K562 (cell line): ENCODE data around the gene CLP1. TPM values are rescaled to one million over a fixed set of nuclear protein-coding genes. Genes with fewer than 3 reads are reported as not detected.

Experiments
- BCOR ChIP-seq: fragments of 450-650 bp; IDR thresholded peaks from 2 replicates; pipeline ENCODE4 v1.6.1; 2016
- CBX8 ChIP-seq: fragments of 200-600 bp; sonication (generic); IDR thresholded peaks from 2 replicates; pipeline ENCODE4 v1.6.1; 2012; ENCODE audit warnings: borderline replicate concordance, mixed run types, low read depth, mild to moderate bottlenecking, moderate library complexity, mixed read lengths, low read length, control low read depth, inconsistent platforms; ENCODE audit not compliant: poor library complexity, severe bottlenecking; ENCODE audit errors: extremely low read depth
- EP400 ChIP-seq: fragments of 450-650 bp; IDR thresholded peaks from 2 replicates; pipeline ENCODE4 v1.6.1; 2017; ENCODE audit warnings: antibody characterized with exemption, mild to moderate bottlenecking, moderate library complexity
- FIP1L1 ChIP-seq: fragments of 200-400 bp; formaldehyde crosslinking; IDR thresholded peaks from 2 replicates; pipeline ENCODE4 v1.6.1; 2018; ENCODE audit warnings: mild to moderate bottlenecking, low read depth, low read length; ENCODE audit not compliant: poor library complexity, severe bottlenecking
- MIER1 ChIP-seq: fragments of 450-650 bp; IDR thresholded peaks from 2 replicates; pipeline ENCODE4 v1.6.1; 2016; ENCODE audit warnings: antibody characterized with exemption, mild to moderate bottlenecking, low read depth
- NR1H2 ChIP-seq: sonication (generic); formaldehyde crosslinking; IDR thresholded peaks from 2 replicates; pipeline ENCODE4 v1.4.0; 2020; ENCODE audit warnings: mild to moderate bottlenecking, missing genetic modification reagents
- SMAD2 ChIP-seq: fragments of 150-350 bp; IDR thresholded peaks from 2 replicates; pipeline ENCODE4 v1.6.1; 2014; ENCODE audit warnings: low read depth, mild to moderate bottlenecking, low read length
- STAT5A ChIP-seq: IDR thresholded peaks from 2 replicates; pipeline ENCODE4 v1.6.1; 2012; ENCODE audit warnings: low read length, inconsistent platforms, borderline replicate concordance
- U2AF1 ChIP-seq: fragments of 200-400 bp; formaldehyde crosslinking; optimal IDR thresholded peaks from 2 replicates; pipeline ENCODE3; 2017; ENCODE audit warnings: mild to moderate bottlenecking, low read depth, low read length, moderate library complexity
- ZBTB1 ChIP-seq: sonication (generic); formaldehyde crosslinking; IDR thresholded peaks from 2 replicates; pipeline ENCODE4 v1.8.1; 2023; ENCODE audit warnings: missing genetic modification reagents, low read depth, mild to moderate bottlenecking, borderline replicate concordance
- polyA plus RNA-seq, 8 experiments: library from polyadenylated mRNA; depleted of rRNA in 4 of 8; stranded (reverse) in 5 of 8; unstranded in 3 of 8; fragments of >200 nt; fragmentation: Nextera tagmentation in 2 of 8; fragmentation: Illumina TruSeq in 1 of 8; extraction: Ambion mirVana in 2 of 8; extraction: Trizol in 1 of 8; gene quantifications; 2 replicates each; pipeline versions ENCODE4 v1.2.1 to v1.2.3, GENCODE V29; 2011 to 2014; ENCODE audit warnings: inconsistent platforms in 1 of 8, missing spikeins in 1 of 8
- total RNA-seq, 7 experiments: library from RNA; depleted of rRNA in 6 of 7; stranded (reverse); fragments of >200 nt in 6 of 7; fragmentation: Illumina TruSeq in 2 of 7; extraction: Trizol in 2 of 7; gene quantifications; 2 replicates each; pipeline versions ENCODE4 v1.2.1 to v1.2.3, GENCODE V29; 2011 to 2021; ENCODE audit warnings: low replicate concordance in 1 of 7
- TF ChIP-seq, protein P1 (sequence below), 2 experiments: fragments of 200-800 bp in 1 of 2; sonication (Bioruptor generic) in 1 of 2; sonication (generic) in 1 of 2; formaldehyde crosslinking in 1 of 2; IDR thresholded peaks in 1 of 2; conservative IDR thresholded peaks in 1 of 2; 2 replicates each; pipeline versions ENCODE4 v1.5.0 to v1.6.1; 2016 to 2020; ENCODE audit warnings: missing compliant biosample characterization in 1 of 2, missing genetic modification characterization in 1 of 2, missing genetic modification reagents in 1 of 2
- TF ChIP-seq, protein P2 (sequence below): sonication (generic); IDR thresholded peaks from 2 replicates; pipeline ENCODE4 v1.6.1; 2016

Gene CLP1
- total and polyA plus RNA-seq, 9 of the 15 experiments (the other 6 are each of a cell fraction or from before 2014, with no cell fraction given): 19.1 to 46.2 (median 27.8) TPM

DNA sequence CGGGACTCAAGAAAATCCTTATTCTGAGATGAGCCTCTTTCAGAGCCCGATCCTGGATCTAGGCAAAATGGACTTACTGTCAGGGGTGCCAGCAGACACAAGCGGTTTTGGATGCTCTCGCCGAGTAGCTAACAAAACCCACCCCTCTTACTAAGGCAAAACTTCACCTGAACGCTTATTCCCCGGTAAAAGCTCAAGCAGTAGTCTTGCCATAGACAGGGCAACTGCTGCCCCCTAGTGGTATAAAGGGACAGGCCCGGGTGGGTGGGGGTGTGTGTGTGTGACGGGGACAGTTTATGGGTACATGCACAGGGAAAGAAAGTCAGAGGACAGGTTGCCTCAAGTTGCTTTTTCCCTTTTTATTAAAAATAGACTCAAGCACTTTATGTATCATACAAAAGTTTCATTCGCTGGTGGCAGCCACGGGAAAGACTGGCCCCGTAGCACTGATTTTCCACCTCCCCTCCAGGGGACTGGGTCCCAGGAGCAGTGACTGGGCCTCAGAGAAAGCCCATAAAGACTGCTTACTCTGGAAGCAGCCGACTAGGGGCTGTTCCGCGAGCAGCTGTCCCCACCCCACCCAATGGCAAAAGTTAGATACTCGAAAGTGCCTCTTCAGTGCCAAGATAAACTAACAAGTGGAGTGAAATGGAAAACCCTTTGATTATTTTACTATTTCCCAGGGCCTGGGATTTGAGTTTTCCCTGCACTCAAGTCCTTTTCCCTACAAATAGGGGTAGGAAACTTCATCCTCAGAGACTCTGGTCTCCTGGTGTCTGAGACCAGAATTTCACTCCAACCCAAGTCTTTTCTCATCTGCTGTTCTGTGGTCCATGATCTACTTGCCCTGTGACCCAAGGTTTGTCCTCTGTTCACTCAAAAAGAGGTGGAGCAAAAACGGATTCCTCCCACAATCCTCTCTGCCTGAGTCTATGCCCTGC, 12.5 kb upstream of the CLP1 start (continued):
- TF ChIP-seq ZBTB1 (CRISPR knock-in tag) (no peak), CBX8 (no peak), U2AF1 (no peak), FIP1L1 (no peak), MIER1 (no peak), STAT5A (no peak), BCOR (no peak), NR1H2 (CRISPR knock-in tag) (no peak), EP400 (no peak), SMAD2 (no peak)
- TF ChIP-seq, protein P1, sequence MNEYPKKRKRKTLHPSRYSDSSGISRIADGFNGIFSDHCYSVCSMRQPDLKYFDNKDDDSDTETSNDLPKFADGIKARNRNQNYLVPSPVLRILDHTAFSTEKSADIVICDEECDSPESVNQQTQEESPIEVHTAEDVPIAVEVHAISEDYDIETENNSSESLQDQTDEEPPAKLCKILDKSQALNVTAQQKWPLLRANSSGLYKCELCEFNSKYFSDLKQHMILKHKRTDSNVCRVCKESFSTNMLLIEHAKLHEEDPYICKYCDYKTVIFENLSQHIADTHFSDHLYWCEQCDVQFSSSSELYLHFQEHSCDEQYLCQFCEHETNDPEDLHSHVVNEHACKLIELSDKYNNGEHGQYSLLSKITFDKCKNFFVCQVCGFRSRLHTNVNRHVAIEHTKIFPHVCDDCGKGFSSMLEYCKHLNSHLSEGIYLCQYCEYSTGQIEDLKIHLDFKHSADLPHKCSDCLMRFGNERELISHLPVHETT (CRISPR knock-in tag; conservative IDR thresholded peaks at IDR 0.05 in 1 of 2, IDR thresholded peaks at IDR 0.05 in 1 of 2): no peak
- TF ChIP-seq, protein P2, sequence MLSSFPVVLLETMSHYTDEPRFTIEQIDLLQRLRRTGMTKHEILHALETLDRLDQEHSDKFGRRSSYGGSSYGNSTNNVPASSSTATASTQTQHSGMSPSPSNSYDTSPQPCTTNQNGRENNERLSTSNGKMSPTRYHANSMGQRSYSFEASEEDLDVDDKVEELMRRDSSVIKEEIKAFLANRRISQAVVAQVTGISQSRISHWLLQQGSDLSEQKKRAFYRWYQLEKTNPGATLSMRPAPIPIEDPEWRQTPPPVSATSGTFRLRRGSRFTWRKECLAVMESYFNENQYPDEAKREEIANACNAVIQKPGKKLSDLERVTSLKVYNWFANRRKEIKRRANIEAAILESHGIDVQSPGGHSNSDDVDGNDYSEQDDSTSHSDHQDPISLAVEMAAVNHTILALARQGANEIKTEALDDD: no peak
